Activated naive CD8-positive, alpha-beta T cell treated with anti-CD3 and anti-CD28 coated beads for 36 hours (primary cell): ENCODE measurements around the gene CAPG. TPM values are rescaled to one million over a fixed set of nuclear protein-coding genes. Genes with fewer than 3 reads are reported as not detected.

Experiments used
- DNase-seq: peaks from one replicate; pipeline ENCODE4 v3.0.0; 2021
- H3K27ac Mint-ChIP-seq: one replicate; pipeline ENCODE4 v1.8.0; 2022; ENCODE audit warnings: mild to moderate bottlenecking, moderate library complexity, mixed read lengths
- H3K27me3 Mint-ChIP-seq: one replicate; pipeline ENCODE4 v1.8.0; 2022; ENCODE audit warnings: mild to moderate bottlenecking, mixed read lengths
- H3K36me3 Mint-ChIP-seq: one replicate; pipeline ENCODE4 v1.8.0; 2021; ENCODE audit warnings: mild to moderate bottlenecking, mixed read lengths
- H3K4me1 Mint-ChIP-seq: one replicate; pipeline ENCODE4 v1.8.0; 2021; ENCODE audit warnings: mixed read lengths
- H3K4me3 Mint-ChIP-seq: one replicate; pipeline ENCODE4 v1.8.0; 2022; ENCODE audit warnings: mild to moderate bottlenecking, moderate library complexity, mixed read lengths
- H3K9me3 Mint-ChIP-seq: one replicate; pipeline ENCODE4 v1.8.0; 2022; ENCODE audit warnings: mixed read lengths
- total RNA-seq, 2 experiments: library from RNA; stranded (reverse); gene quantifications; one replicate each; pipeline ENCODE4 v1.2.3, GENCODE V29; 2021

CAPG gene
- total RNA-seq, result 10 to 100 TPM; 18.1 to 19.8 TPM

GRCh38 chr2:85409845-85410583, at the start of gene CAPG:
CAPG (minus strand) TSS chr2:85410366; CDS start chr2:85402145, 8,221 bp downstream.
- H3K36me3 Mint-ChIP-seq, result no peaks in the 10 kb centered on the region
- peaks cover 61% of the 10 kb centered on the region for H3K4me1 Mint-ChIP-seq
- H3K4me3 Mint-ChIP-seq, result peak within 1 kb of the TSS; percentile 71
- peaks cover 3% of the 10 kb centered on the region for H3K27me3 Mint-ChIP-seq
- peak; percentile 47 for DNase-seq
- peak within 1 kb of the TSS; percentile 69 for H3K27ac Mint-ChIP-seq
- peaks cover 4% of the 10 kb centered on the region for H3K9me3 Mint-ChIP-seq

GRCh38 chr2:85459771-85460170, 49.6 kb upstream of the CAPG start:
- DNase-seq, result no peak
- Mint-ChIP-seq H3K27me3 (no peaks in the 10 kb centered on the region), H3K27ac (no peak overlapping the region), H3K9me3 (no peaks in the 10 kb centered on the region), H3K4me1 (no peaks in the 10 kb centered on the region), H3K36me3 (no peaks in the 10 kb centered on the region), H3K4me3 (no peak overlapping the region)

- no peaks in the 10 kb centered on the region for H3K9me3 Mint-ChIP-seq
- DNase-seq, result no peak
- H3K27ac Mint-ChIP-seq, result no peak overlapping the region
- no peaks in the 10 kb centered on the region for H3K36me3 Mint-ChIP-seq
- H3K4me3 Mint-ChIP-seq, result no peak overlapping the region
- H3K27me3 Mint-ChIP-seq, result no peaks in the 10 kb centered on the region
- H3K4me1 Mint-ChIP-seq, result no peaks in the 10 kb centered on the region
These were observed 48.7 kb upstream of the CAPG start for GRCh38 chr2:85458601-85459563.

- Mint-ChIP-seq H3K27me3 (no peaks in the 10 kb centered on the region), H3K27ac (no peak overlapping the region), H3K9me3 (no peaks in the 10 kb centered on the region), H3K4me3 (no peak overlapping the region), H3K36me3 (no peaks in the 10 kb centered on the region), H3K4me1 (no peaks in the 10 kb centered on the region)
- DNase-seq, result no peak
These were observed 47.7 kb upstream of the CAPG start for GRCh38 chr2:85457877-85458316.

- no peaks in the 10 kb centered on the region for H3K4me1 Mint-ChIP-seq
- no peaks in the 10 kb centered on the region for H3K36me3 Mint-ChIP-seq
- no peak overlapping the region for H3K27ac Mint-ChIP-seq
- no peak for DNase-seq
- H3K4me3 Mint-ChIP-seq, result no peak overlapping the region
- no peaks in the 10 kb centered on the region for H3K9me3 Mint-ChIP-seq
- no peaks in the 10 kb centered on the region for H3K27me3 Mint-ChIP-seq
These were observed 46.9 kb upstream of the CAPG start for GRCh38 chr2:85457043-85457442.

GRCh38 chr2:85455552-85456090, 45.5 kb upstream of the CAPG start:
- H3K4me3 Mint-ChIP-seq, result no peak overlapping the region
- no peak for DNase-seq
- no peaks in the 10 kb centered on the region for H3K36me3 Mint-ChIP-seq
- H3K27me3 Mint-ChIP-seq, result no peaks in the 10 kb centered on the region
- no peaks in the 10 kb centered on the region for H3K9me3 Mint-ChIP-seq
- no peaks in the 10 kb centered on the region for H3K4me1 Mint-ChIP-seq
- no peak overlapping the region for H3K27ac Mint-ChIP-seq

GRCh38 chr2:85453571-85453970, 43.4 kb upstream of the CAPG start:
- H3K4me1 Mint-ChIP-seq, result no peaks in the 10 kb centered on the region

GRCh38 chr2:85452237-85452636, 42.1 kb upstream of the CAPG start:
- Mint-ChIP-seq H3K4me1 (no peaks in the 10 kb centered on the region), H3K27me3 (no peaks in the 10 kb centered on the region), H3K27ac (no peak overlapping the region), H3K4me3 (no peak overlapping the region), H3K36me3 (no peaks in the 10 kb centered on the region), H3K9me3 (no peaks in the 10 kb centered on the region)
- no peak for DNase-seq

More at GRCh38 chr2:85453571-85453970, 43.4 kb upstream of the CAPG start:
- Mint-ChIP-seq H3K27ac (no peak overlapping the region), H3K4me3 (no peak overlapping the region), H3K36me3 (no peaks in the 10 kb centered on the region), H3K27me3 (no peaks in the 10 kb centered on the region), H3K9me3 (no peaks in the 10 kb centered on the region)
- DNase-seq, result no peak

- Mint-ChIP-seq H3K9me3 (no peaks in the 10 kb centered on the region), H3K36me3 (no peaks in the 10 kb centered on the region), H3K4me3 (no peak overlapping the region), H3K4me1 (no peaks in the 10 kb centered on the region), H3K27me3 (no peaks in the 10 kb centered on the region), H3K27ac (no peak overlapping the region)
- DNase-seq, result no peak
These were observed 39.0 kb upstream of the CAPG start for GRCh38 chr2:85449214-85449588.

GRCh38 chr2:85448461-85449213, 38.5 kb upstream of the CAPG start:
- DNase-seq, result no peak
- Mint-ChIP-seq H3K4me3 (no peak overlapping the region), H3K9me3 (no peaks in the 10 kb centered on the region), H3K4me1 (no peaks in the 10 kb centered on the region), H3K27me3 (no peaks in the 10 kb centered on the region), H3K27ac (no peak overlapping the region), H3K36me3 (no peaks in the 10 kb centered on the region)

- H3K27ac Mint-ChIP-seq, result no peak overlapping the region
These were observed 37.0 kb upstream of the CAPG start for GRCh38 chr2:85447222-85447585.

GRCh38 chr2:85446296-85447221, 36.4 kb upstream of the CAPG start:
- Mint-ChIP-seq H3K27ac (no peak overlapping the region), H3K4me1 (no peaks in the 10 kb centered on the region), H3K27me3 (no peaks in the 10 kb centered on the region), H3K4me3 (no peak overlapping the region), H3K9me3 (no peaks in the 10 kb centered on the region), H3K36me3 (no peaks in the 10 kb centered on the region)
- DNase-seq, result no peak

More at GRCh38 chr2:85447222-85447585, 37.0 kb upstream of the CAPG start:
- no peak for DNase-seq
- no peaks in the 10 kb centered on the region for H3K9me3 Mint-ChIP-seq
- H3K36me3 Mint-ChIP-seq, result no peaks in the 10 kb centered on the region
- no peaks in the 10 kb centered on the region for H3K27me3 Mint-ChIP-seq
- no peaks in the 10 kb centered on the region for H3K4me1 Mint-ChIP-seq
- H3K4me3 Mint-ChIP-seq, result no peak overlapping the region

GRCh38 chr2:85445316-85446295, 35.4 kb upstream of the CAPG start:
- Mint-ChIP-seq H3K27ac (no peak overlapping the region), H3K4me1 (peaks cover 3% of the 10 kb centered on the region), H3K9me3 (no peaks in the 10 kb centered on the region), H3K36me3 (no peaks in the 10 kb centered on the region), H3K27me3 (no peaks in the 10 kb centered on the region), H3K4me3 (no peak overlapping the region)
- no peak for DNase-seq
